Liver (tissue), 9 donors: ENCODE data around the gene WSCD2. TPM values are rescaled to one million over a fixed set of nuclear protein-coding genes. Genes with fewer than 3 reads are reported as not detected.

Experiments
- DNase-seq: peaks from one replicate; pipeline ENCODE4 v3.0.0-alpha.2; 2017; ENCODE audit warnings: low spot score
- H3K27ac ChIP-seq, 2 donors: one replicate each; pipeline ENCODE4 v1.7.0; 2013; ENCODE audit warnings: inconsistent platforms in 2 of 2, low read length in 2 of 2, control low read depth in 1 of 2, low read depth in 1 of 2, mild to moderate bottlenecking in 1 of 2
- H3K27me3 ChIP-seq, 4 donors: one replicate each; pipeline versions ENCODE4 v1.6.1 to v1.7.0; 2013; ENCODE audit warnings: low read length in 3 of 4, inconsistent platforms in 1 of 4, mild to moderate bottlenecking in 1 of 4, moderate library complexity in 1 of 4; ENCODE audit not compliant: control insufficient read depth in 4 of 4, insufficient read depth in 4 of 4
- H3K36me3 ChIP-seq, 4 donors: one replicate each; pipeline versions ENCODE4 v1.6.1 to v1.7.0; 2013; ENCODE audit warnings: low read length in 3 of 4, mild to moderate bottlenecking in 3 of 4, low read depth in 1 of 4, moderate library complexity in 1 of 4; ENCODE audit not compliant: control insufficient read depth in 4 of 4, insufficient read depth in 3 of 4
- H3K4me1 ChIP-seq, 4 donors: one replicate each; pipeline versions ENCODE4 v1.6.1 to v1.7.0; 2013; ENCODE audit warnings: low read length in 3 of 4, mild to moderate bottlenecking in 3 of 4, moderate library complexity in 1 of 4; ENCODE audit not compliant: control insufficient read depth in 4 of 4, insufficient read depth in 4 of 4
- H3K4me3 ChIP-seq, 3 donors: one replicate each; pipeline versions ENCODE4 v1.6.1 to v1.7.0; 2013; ENCODE audit warnings: low read length in 3 of 3, control low read depth in 1 of 3, low read depth in 1 of 3, mild to moderate bottlenecking in 1 of 3
- H3K9ac ChIP-seq, 2 donors: one replicate each; pipeline ENCODE4 v1.7.0; 2013; ENCODE audit warnings: low read length in 2 of 2, mild to moderate bottlenecking in 2 of 2, moderate library complexity in 2 of 2, control low read depth in 1 of 2, low read depth in 1 of 2
- H3K9me3 ChIP-seq, 4 donors: one replicate each; pipeline versions ENCODE4 v1.6.1 to v1.7.0; 2013; ENCODE audit warnings: low read length in 3 of 4; ENCODE audit not compliant: control insufficient read depth in 4 of 4
- ATF3 ChIP-seq: IDR thresholded peaks from 2 replicates; pipeline ENCODE4 v1.6.1; 2016; ENCODE audit warnings: antibody characterized with exemption
- CTCF ChIP-seq: fragments of 150-350 bp; IDR thresholded peaks from 2 replicates; pipeline ENCODE4 v1.5.1; 2017; ENCODE audit warnings: improper control_type of control experiment, low read depth, low read length; ENCODE audit not compliant: missing input control
- EGR1 ChIP-seq, 2 donors: IDR thresholded peaks; 2 replicates each; pipeline ENCODE4 v1.6.1; 2016 to 2018; ENCODE audit warnings: antibody characterized with exemption in 2 of 2, low read depth in 2 of 2
- FOXA2 ChIP-seq: IDR thresholded peaks from 2 replicates; pipeline ENCODE4 v1.6.1; 2016; ENCODE audit warnings: antibody characterized with exemption
- GABPA ChIP-seq, 2 donors: IDR thresholded peaks in 1 of 2; conservative IDR thresholded peaks in 1 of 2; 2 replicates each; pipeline ENCODE4 v1.6.1; 2016; ENCODE audit warnings: antibody characterized with exemption in 2 of 2, mild to moderate bottlenecking in 1 of 2, moderate library complexity in 1 of 2
- HNF4A ChIP-seq, 2 donors: conservative IDR thresholded peaks; 2 replicates each; pipeline ENCODE4 v1.6.1; 2016; ENCODE audit warnings: antibody characterized with exemption in 2 of 2, mild to moderate bottlenecking in 2 of 2
- HNF4G ChIP-seq: IDR thresholded peaks from 2 replicates; pipeline ENCODE4 v1.6.1; 2016; ENCODE audit warnings: antibody characterized with exemption
- JUND ChIP-seq, 2 donors: IDR thresholded peaks; 2 replicates each; pipeline ENCODE4 v1.6.1; 2016; ENCODE audit warnings: antibody characterized with exemption in 2 of 2
- NR2F2 ChIP-seq: IDR thresholded peaks from 2 replicates; pipeline ENCODE4 v1.6.1; 2016; ENCODE audit warnings: antibody characterized with exemption
- RAD21 ChIP-seq, 2 donors: IDR thresholded peaks; 2 replicates each; pipeline ENCODE4 v1.6.1; 2016; ENCODE audit warnings: antibody characterized with exemption in 2 of 2, mild to moderate bottlenecking in 2 of 2
- REST ChIP-seq: IDR thresholded peaks from 2 replicates; pipeline ENCODE4 v1.6.1; 2016; ENCODE audit warnings: antibody characterized with exemption, mild to moderate bottlenecking
- RXRA ChIP-seq, 2 donors: IDR thresholded peaks; 2 replicates each; pipeline ENCODE4 v1.6.1; 2017 to 2018; ENCODE audit warnings: antibody characterized with exemption in 2 of 2, mild to moderate bottlenecking in 1 of 2
- TAF1 ChIP-seq: conservative IDR thresholded peaks from 2 replicates; pipeline ENCODE4 v1.6.1; 2016; ENCODE audit warnings: antibody characterized with exemption, mild to moderate bottlenecking
- YY1 ChIP-seq: IDR thresholded peaks from 2 replicates; pipeline ENCODE4 v1.6.1; 2016; ENCODE audit warnings: antibody characterized with exemption, mild to moderate bottlenecking
- ZBTB33 ChIP-seq: IDR thresholded peaks from 2 replicates; pipeline ENCODE4 v1.6.1; 2016; ENCODE audit warnings: antibody characterized with exemption
- WGBS: extraction: QIAGEN DNeasy Blood & Tissue Kit; methylation state at CpG from one replicate; pipeline ENCODE4 v1.1.7; 2013; 5-methylcytosine and 5-hydroxymethylcytosine counted together
- polyA plus RNA-seq, 2 donors: library from polyadenylated mRNA; stranded (reverse) in 1 of 2; unstranded in 1 of 2; fragments of 200-250 nt in 1 of 2; fragments of >200 nt in 1 of 2; fragmentation: Nextera tagmentation in 1 of 2; extraction: Ambion mirVana in 1 of 2; gene quantifications; one replicate each; pipeline versions ENCODE4 v1.2.1 to v1.2.3, GENCODE V29; 2013 to 2015
- total RNA-seq, 2 donors: library from RNA; depleted of rRNA; stranded (reverse); fragments of >200 nt; gene quantifications; one replicate each; pipeline ENCODE4 v1.2.3, GENCODE V29; 2014
- donor health status: healthy.
- donor health status: healthy.
- donor health status: healthy.
- donor health status: healthy.
- donor health status: healthy.

Gene WSCD2
- total and polyA plus RNA-seq, 4 donors: under 0.01 to 0.09 (median 0.05) TPM; not detected in 1

- TF ChIP-seq RAD21 (IDR thresholded peaks at IDR 0.05) (no peak), FOXA2 (no peak), CTCF (no peak)
Observed at GRCh38 chr12:108119974-108120862, 8.9 kb upstream of the WSCD2 start (continued).

GRCh38 chr12:108120863-108121165 is 8.3 kb upstream of the WSCD2 start:
- Histone ChIP-seq H3K27ac (no peak overlapping the region), H3K4me1 (peaks cover 0 to 4% (median 0%) of the 10 kb centered on the region in 4 donors), H3K9ac (no peak overlapping the region), H3K27me3 (no peaks in the 10 kb centered on the region), H3K36me3 (no peaks in the 10 kb centered on the region), H3K4me3 (no peak overlapping the region), H3K9me3 (peaks cover 0 to 2% (median 0%) of the 10 kb centered on the region in 4 donors)
- WGBS: 88% methylated on average over 6 of the region's 6 CpGs
- DNase-seq: no peak
- TF ChIP-seq NR2F2 (no peak), YY1 (no peak), HNF4G (no peak), ATF3 (no peak)

- no peak for DNase-seq
- 84% methylated on average over 6 of the region's 6 CpGs for WGBS
- peaks cover 0 to 4% (median 0%) of the 10 kb centered on the region in 4 donors for H3K4me1 ChIP-seq
- no peak overlapping the region for H3K27ac ChIP-seq
- no peak overlapping the region for H3K9ac ChIP-seq
- no peaks in the 10 kb centered on the region for H3K36me3 ChIP-seq
- no peak overlapping the region for H3K4me3 ChIP-seq
- no peak for TF ChIP-seq RXRA (IDR thresholded peaks at IDR 0.05)
- TF ChIP-seq TAF1: no peak
- TF ChIP-seq FOXA2: no peak
- no peak for TF ChIP-seq REST
- no peak for TF ChIP-seq GABPA (IDR thresholded peaks at IDR 0.05 in 1 of 2, conservative IDR thresholded peaks at IDR 0.05 in 1 of 2)
- TF ChIP-seq JUND (IDR thresholded peaks at IDR 0.05): no peak
- TF ChIP-seq HNF4A (conservative IDR thresholded peaks at IDR 0.05): no peak
- no peak for TF ChIP-seq EGR1 (IDR thresholded peaks at IDR 0.05; ENCODE audit: low read depth in 2 of 2)
- TF ChIP-seq HNF4G: no peak
- TF ChIP-seq ATF3: no peak
- TF ChIP-seq ZBTB33: no peak
- TF ChIP-seq RAD21 (IDR thresholded peaks at IDR 0.05): no peak
- H3K9me3 ChIP-seq: peaks cover 0 to 3% (median 1%) of the 10 kb centered on the region in 4 donors
- H3K27me3 ChIP-seq: peaks cover 0 to 1% (median 0%) of the 10 kb centered on the region in 4 donors
Observed at GRCh38 chr12:108121320-108121719, 7.8 kb upstream of the WSCD2 start.
